Activated CD4-positive, alpha-beta T cell treated with anti-CD3 and anti-CD28 coated beads for 24 hours (primary cell): Measurements from ENCODE around the gene MEGF6.

Source experiments
- DNase-seq, 2 donors: peaks; one replicate each; pipeline ENCODE4 v3.0.0-alpha.2; 2020; ENCODE audit warnings: low read depth in 2 of 2

MEGF6 gene

GRCh38 chr1:3469104-3469848 is 142.0 kb downstream of the MEGF6 start:
- no peak for DNase-seq

GRCh38 chr1:3468236-3469103 is 142.8 kb downstream of the MEGF6 start:
- no peak for DNase-seq

- DNase-seq: no peak
These were observed 143.9 kb downstream of the MEGF6 start for GRCh38 chr1:3467096-3468036.

GRCh38 chr1:3466366-3467075 is 144.8 kb downstream of the MEGF6 start:
- DNase-seq: no peak

GRCh38 chr1:3465935-3466321 is 145.4 kb downstream of the MEGF6 start:
- DNase-seq: no peak

- no peak for DNase-seq
These were observed 146.0 kb downstream of the MEGF6 start for GRCh38 chr1:3465091-3465934.

GRCh38 chr1:3464649-3465025 is 146.7 kb downstream of the MEGF6 start:
- DNase-seq: no peak

GRCh38 chr1:3463891-3464648 is 147.2 kb downstream of the MEGF6 start:
- DNase-seq: no peak

GRCh38 chr1:3463408-3463863 is 147.9 kb downstream of the MEGF6 start:
- DNase-seq: no peak

GRCh38 chr1:3463013-3463385 is 148.3 kb downstream of the MEGF6 start:
- DNase-seq: no peak

- DNase-seq: no peak
These were observed 148.8 kb downstream of the MEGF6 start for GRCh38 chr1:3462356-3463012.

- no peak for DNase-seq
These were observed 149.4 kb downstream of the MEGF6 start for GRCh38 chr1:3461934-3462275.

- no peak for DNase-seq
These were observed 149.9 kb downstream of the MEGF6 start for GRCh38 chr1:3461238-3461933.

- no peak for DNase-seq
These were observed 150.6 kb downstream of the MEGF6 start for GRCh38 chr1:3460672-3461131.

- no peak for DNase-seq
These were observed 151.2 kb downstream of the MEGF6 start for GRCh38 chr1:3459940-3460671.

- DNase-seq: no peak
These were observed 152.0 kb downstream of the MEGF6 start for GRCh38 chr1:3459051-3459908.
